AG04449 (cell line): ENCODE measurements around the gene DOCK1.

Experiments
- CTCF ChIA-PET: fragments of 350-600 bp; formaldehyde crosslinking; extraction: SDS; loops from one replicate; lab custom pipeline; 2021; ENCODE audit warnings: antibody characterized with exemption; lab: Yijun Ruan, JAX
- POLR2A ChIA-PET: fragments of 400-600, 350-600 bp; formaldehyde crosslinking; extraction: SDS; loops from one replicate; lab custom pipeline; 2020; ENCODE audit warnings: antibody characterized with exemption, inconsistent platforms; lab: Yijun Ruan, JAX
- DNase-seq: peaks from one replicate; pipeline ENCODE4 v3.0.0-alpha.2; 2010; ENCODE audit warnings: low read depth, low spot score
- H3K4me3 ChIP-seq: 2 replicates; pipeline ENCODE4 v1.5.1; 2011; ENCODE audit warnings: low read depth, mild to moderate bottlenecking, control low read depth, low read length
- TF ChIP-seq, protein P1 (sequence below): IDR thresholded peaks from one replicate; pipeline ENCODE4 v1.5.1; 2011; ENCODE audit warnings: mild to moderate bottlenecking, moderate library complexity, low read length, control low read depth, inconsistent platforms; ENCODE audit not compliant: insufficient read depth; ENCODE audit errors: missing control alignments

Gene DOCK1

DNA sequence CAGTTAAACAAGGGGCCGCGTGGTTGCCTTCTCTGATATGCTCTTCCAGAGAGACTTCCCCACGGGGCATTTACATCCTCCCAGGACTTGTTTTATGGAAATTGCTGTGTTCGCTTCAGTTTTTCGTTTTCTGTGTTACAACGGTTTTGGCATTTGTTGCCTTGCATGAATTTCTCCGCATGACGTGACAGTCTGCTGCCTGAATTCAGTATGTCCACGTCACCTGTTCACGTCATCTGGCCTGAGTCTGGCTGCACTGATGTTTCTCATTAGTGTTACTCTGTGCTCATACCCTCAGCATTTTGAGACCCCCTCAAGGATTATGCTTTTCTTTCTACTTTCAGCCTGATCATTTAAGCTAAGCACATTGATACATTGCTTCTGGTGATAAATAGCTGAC, 340.2 kb downstream of the DOCK1 start:
- ChIA-PET CTCF (interaction anchor here (1.1 kb wide), 1 partner anchor 28 kb away, joined by 3 read pairs; no protein-coding TSS in a partner anchor), POLR2A (no interaction called here)
- DNase-seq = no peak
- H3K4me3 ChIP-seq = no peak overlapping the region
- TF ChIP-seq, protein P1, sequence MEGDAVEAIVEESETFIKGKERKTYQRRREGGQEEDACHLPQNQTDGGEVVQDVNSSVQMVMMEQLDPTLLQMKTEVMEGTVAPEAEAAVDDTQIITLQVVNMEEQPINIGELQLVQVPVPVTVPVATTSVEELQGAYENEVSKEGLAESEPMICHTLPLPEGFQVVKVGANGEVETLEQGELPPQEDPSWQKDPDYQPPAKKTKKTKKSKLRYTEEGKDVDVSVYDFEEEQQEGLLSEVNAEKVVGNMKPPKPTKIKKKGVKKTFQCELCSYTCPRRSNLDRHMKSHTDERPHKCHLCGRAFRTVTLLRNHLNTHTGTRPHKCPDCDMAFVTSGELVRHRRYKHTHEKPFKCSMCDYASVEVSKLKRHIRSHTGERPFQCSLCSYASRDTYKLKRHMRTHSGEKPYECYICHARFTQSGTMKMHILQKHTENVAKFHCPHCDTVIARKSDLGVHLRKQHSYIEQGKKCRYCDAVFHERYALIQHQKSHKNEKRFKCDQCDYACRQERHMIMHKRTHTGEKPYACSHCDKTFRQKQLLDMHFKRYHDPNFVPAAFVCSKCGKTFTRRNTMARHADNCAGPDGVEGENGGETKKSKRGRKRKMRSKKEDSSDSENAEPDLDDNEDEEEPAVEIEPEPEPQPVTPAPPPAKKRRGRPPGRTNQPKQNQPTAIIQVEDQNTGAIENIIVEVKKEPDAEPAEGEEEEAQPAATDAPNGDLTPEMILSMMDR = no peak

DNA sequence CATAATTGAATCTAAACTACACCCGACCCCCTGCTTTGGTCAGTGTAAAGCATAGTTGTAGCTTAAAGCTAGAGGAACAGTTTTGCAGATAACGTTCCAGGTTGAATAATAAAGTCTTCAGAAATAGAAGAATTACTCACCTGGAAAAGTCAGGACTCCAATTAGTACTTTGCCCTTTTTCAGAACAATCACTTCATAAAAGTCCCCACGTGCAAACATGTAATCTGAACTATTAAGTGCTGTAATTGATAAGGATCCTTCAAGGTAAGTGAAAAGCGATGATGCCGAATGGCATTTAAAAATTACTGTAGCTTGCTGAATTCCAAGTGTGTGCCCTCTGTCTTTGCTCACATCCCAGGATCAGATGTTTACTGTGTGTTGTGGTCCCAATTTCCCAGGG, 344.8 kb downstream of the DOCK1 start:
- TF ChIP-seq, protein P1 = no peak
- POLR2A ChIA-PET = no interaction called here
- CTCF ChIA-PET = interaction anchor here (0.6 to 0.8 kb wide), 2 partner anchors 47 to 1382 kb away, joined by 3 to 4 read pairs; no protein-coding TSS in a partner anchor
- no peak for DNase-seq
- no peak overlapping the region for H3K4me3 ChIP-seq

DNA sequence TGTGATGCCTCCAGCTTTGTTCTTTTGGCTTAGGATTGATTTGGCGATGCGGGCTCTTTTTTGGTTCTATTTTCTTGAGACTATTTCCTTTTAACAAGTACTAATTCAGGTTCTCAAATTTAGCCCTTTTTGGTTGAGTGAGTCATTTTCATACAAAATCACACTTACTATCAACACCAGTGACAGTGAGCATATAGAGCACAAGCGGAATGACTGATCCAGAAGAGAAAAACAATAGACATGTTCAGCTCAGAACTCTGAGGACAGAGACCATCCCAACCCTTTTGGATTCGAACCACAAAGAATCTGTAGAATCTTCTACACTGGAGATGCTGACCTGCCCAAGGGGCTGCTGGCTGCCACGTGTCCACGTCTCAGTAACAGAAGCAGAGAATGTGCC, 347.6 kb downstream of the DOCK1 start:
- ChIA-PET POLR2A (no interaction called here), CTCF (interaction anchor here (1.7 kb wide), 1 partner anchor 9 kb away, joined by 8 read pairs; no protein-coding TSS in a partner anchor)
- H3K4me3 ChIP-seq = no peak overlapping the region
- no peak for DNase-seq
- TF ChIP-seq, protein P1 = no peak

DNA sequence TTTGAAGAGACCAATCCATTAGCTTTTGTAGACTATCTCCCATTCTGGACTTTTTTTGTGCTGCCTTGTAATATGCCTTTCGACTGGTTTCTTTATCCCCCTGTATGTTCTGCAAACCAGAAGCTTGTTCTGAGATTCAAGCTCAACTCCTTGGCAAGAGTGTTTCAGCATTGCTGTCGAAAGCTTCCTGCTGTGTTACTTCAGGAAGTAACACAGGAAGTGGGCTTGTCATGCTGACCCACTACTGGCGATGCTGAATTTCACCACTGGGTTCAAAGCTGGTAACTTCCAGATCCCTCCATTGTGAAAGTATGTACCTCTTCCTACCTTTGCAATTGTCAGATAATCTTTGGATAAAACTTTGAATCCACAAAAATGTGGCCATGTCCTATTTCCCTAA, 349.0 kb downstream of the DOCK1 start:
- POLR2A ChIA-PET = no interaction called here
- CTCF ChIA-PET = interaction anchor here (1.1 to 1.7 kb wide), 2 partner anchors 8 to 11 kb away, joined by 3 to 8 read pairs; no protein-coding TSS in a partner anchor

DNA sequence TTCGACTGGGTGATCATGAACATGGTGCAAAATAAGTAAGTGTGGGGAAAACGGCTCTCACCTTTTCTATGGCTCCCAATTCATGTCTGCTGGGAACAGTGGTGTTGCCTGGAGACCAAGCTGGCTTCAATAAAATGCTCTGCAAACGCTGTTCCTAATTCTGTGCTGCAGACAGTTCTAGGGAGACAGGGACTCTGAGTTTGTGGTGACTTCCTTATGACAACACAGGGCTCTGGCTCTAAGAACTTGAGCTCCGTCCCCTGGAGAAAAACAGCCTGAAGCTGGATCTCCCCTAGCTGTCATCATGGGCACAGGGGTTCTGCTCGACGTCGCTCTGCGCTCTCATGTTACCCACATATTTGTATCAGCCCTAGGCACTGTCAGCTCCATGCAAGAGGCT, 352.2 kb downstream of the DOCK1 start:
- no peak for DNase-seq
- CTCF ChIA-PET = no interaction called here
- TF ChIP-seq, protein P1 = no peak
- H3K4me3 ChIP-seq = no peak overlapping the region
- POLR2A ChIA-PET = no interaction called here

More for the DNA sequence above, 349.0 kb downstream of the DOCK1 start:
- no peak overlapping the region for H3K4me3 ChIP-seq
- no peak for DNase-seq
- TF ChIP-seq, protein P1 = no peak

DNA sequence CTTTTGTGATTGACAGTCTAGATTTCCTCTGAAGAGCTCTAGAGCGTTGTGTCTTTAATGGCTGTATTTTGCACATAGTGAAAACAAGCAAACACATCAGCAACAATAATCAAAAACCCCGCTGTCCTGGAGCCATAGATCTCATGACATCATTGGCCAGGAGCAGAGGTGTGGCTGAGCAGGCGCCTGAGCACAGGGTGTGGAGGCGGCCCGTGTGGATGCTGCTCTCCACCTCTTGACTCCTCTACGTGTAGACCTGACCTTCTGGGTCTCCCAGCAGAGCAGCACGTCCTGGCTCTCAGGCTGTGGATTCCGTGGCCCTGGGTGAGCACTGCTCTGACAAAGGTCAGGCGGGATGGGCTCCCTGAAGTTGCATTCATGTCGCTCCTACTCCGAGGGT, 354.1 kb downstream of the DOCK1 start:
- CTCF ChIA-PET = no interaction called here
- TF ChIP-seq, protein P1 = no peak
- POLR2A ChIA-PET = no interaction called here
- no peak for DNase-seq
- no peak overlapping the region for H3K4me3 ChIP-seq
